OCI-LY1 (cell line): ENCODE results near the gene CSNK1D.

ENCODE experiments used
- CTCF ChIP-seq: fragments of 200-600 bp; sonication (generic), shearing (Covaris generic); IDR thresholded peaks from 2 replicates; pipeline ENCODE4 v1.5.1; 2017; ENCODE audit warnings: mild to moderate bottlenecking, antibody characterized with exemption, low read length, moderate library complexity, mixed read lengths
- EZH2 ChIP-seq: fragments of 200-600 bp; sonication (generic), shearing (Covaris generic); IDR thresholded peaks from 2 replicates; pipeline ENCODE4 v1.8.0; 2017; ENCODE audit warnings: borderline replicate concordance, mixed run types, mild to moderate bottlenecking, antibody characterized with exemption, low read length, moderate library complexity, mixed read lengths

GRCh38 chr17:82215095-82215971, 58.2 kb downstream of the CSNK1D start:
- TF ChIP-seq CTCF (no peak), EZH2 (no peak)
